ENCODE results near the gene SYNPO.

SYNPO gene

DNA sequence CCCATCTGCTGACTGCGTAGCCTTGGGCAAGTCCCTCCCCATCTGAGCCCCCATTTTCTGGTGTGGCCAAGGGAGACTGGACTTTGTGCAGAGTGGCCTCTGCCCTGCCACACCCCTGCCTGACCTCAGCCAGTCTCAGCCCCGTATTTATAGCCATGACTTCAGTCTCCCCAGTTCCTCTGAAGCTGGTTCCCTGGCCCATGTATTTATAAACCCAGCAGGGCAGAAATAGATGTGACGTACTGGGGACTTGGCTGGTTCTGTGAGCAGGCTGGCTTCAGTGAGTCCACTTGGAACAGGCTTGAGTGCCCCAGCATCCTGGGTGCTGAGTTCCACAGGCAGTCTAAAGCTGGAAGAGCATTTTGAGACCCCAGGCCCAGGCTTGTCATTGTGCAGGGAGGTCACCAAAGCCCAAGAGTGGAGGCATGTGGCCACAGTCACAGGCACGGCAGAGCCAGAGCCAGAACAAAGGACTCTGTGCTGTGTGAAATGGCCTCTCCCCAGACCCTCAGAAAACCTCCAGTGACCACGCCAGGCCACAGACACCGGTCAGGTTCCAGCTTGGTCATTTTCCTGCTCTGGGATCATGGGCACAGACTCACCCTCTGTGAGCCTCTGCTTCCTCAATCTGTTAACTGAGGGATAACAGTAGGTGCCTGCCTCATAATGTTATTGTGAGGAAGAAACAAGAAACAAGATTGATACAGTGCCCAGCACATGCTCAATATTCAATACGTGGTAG, 30.4 kb upstream of the SYNPO start:
- no peak for DNase-seq

DNA sequence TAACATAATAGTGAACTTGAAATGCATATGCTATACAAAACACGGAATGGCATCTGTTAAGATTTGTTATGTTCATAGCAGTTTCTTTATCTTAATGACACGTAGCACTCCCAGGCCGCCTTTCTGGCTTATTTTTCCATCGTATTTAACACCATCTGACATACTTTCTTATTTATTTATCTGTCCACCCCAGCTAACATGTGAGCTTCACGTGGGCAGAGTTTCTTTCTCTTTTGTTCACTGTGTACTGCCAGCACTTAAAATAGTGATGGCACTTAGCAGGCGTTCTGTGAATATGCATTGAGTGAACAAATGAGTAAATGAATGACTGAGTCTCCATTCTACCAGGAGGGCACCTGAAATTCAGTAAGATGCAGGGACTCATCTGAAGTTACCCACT, 29.4 kb upstream of the SYNPO start:
- no peak for DNase-seq

DNA sequence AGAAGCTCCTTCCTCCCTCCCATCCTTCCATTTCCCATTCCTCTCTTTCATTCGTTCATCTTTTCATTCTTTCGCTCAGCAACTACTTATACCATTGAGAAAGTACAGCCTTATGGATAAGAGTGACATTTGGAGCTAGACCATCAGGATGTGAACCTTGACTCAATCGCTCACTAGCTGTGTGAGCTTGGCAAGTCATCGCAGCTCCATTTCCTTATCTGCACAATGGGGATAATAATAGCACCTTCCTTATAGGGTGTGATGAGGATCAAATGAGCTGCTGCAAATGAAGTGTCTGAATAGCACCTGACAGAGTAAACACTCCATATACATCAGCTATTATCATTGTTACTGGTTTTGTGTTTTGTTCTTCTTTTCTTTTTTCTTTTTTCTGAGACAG, 28.1 kb upstream of the SYNPO start:
- no peak for DNase-seq

DNA sequence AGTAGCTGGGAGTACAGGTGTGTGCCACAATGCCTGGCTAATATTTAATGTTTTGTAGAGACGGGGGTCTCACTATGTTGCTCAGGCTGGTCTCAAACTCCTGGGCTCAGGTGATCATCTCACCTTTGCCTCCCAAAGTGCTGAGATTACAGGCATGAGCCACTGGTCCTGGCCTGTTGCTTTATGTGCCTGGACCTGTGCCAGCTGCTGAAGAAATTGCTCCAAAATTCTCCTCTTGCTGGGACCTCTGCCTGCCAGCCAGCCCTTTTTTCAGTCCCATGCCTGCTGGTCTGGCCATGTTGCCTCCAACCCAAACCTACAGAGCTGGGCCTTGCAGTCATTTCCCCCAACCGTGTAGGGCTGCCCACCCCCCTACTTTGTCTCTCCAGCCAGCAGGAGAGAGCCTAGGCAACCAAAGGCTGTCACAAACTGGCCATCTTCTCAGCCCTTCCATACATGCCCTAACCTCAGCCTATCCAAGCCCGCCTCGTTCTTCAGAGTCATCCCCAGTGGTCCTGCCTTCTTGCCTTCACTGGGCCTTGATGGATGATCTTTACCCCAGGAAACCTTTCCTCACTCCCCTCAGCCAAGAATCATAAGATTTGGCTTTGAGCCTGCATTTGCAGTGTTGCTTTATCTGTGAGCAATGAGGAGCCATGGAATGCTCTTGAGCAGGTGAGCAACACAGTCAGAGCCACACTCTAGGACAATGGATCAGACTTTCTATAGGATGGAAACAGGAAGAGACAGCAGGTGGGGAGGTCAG, 27.4 kb upstream of the SYNPO start:
- no peak for DNase-seq

DNA sequence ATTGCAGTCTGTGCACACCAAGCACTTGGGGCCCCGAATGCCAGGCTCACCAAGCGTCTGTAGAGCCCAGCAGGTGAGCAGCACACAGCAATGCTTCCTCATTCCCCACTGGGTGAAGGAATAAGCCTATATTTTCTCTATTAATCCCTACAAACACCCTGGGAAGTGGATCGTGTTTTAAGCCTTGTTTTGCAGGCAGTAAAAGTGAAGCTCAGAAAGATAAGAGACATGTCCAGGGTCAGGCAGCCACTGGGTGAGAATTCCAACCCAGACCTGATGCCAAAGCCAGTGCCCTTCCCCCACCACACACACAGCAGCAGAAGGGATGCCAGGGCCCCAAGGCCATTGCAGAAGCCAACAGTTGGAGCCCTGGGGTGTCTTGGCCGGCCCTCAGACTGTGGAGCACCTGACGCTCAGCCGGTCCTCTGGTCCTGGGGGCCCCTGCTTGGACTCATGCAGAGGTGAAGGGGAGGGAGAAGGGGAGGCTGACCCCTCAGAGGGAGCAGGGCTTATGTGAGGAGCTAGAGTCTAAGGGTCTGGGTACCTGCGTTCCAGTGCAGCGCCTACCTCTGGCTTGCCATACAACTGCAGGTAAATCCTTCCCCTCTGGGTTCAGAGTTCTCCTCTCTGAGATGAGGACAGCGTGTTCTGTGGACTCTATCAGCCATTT, 26.3 kb upstream of the SYNPO start:
- no peak for DNase-seq

DNA sequence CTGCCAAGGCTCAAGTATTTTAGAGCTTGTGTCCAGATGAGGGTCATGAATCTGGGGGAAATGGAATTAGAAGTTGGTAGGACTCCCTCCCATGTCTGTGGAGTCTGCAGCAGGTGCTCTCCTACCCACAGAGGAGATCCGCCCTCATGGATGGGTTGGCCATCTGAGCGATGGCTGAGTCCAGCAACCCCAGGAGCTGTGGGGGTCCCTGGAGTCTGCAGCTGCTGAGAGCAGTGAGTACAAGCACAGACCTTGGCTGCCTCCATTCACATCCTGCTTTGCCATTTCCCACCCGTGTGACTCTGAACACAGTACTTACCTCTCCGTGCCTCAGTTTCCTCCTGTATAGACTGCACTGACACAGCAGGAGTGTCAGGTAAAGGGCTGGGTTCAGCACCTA, 25.8 kb upstream of the SYNPO start:
- no peak for DNase-seq

DNA sequence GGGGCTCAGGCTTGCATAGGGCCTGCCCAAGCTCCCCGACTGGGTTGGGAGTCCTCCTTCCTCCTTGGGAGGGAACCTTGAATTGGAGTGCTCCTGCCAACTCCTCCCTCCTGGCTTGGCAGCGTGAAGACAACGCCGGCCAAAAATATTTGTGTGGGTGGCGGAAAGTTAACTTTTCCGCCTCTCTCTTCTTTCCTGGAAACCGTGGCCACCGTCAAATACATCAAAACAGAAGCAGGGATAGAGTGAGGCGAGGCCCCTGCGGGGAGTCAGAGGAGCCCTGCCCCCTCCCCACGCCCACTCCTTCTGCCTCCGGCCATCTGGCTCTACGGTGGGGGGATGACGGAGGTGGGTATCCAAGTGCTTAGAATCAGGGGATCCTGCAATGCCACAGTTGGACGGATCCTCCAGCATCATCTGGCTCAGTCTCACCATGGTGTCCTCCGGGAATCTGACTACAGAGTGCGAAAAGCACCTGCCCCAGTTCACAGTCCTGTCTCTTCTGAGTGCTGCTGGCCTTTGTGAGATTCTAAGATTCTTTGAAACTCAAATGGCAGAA, 25.2 kb upstream of the SYNPO start:
- DNase-seq = no peak

DNA sequence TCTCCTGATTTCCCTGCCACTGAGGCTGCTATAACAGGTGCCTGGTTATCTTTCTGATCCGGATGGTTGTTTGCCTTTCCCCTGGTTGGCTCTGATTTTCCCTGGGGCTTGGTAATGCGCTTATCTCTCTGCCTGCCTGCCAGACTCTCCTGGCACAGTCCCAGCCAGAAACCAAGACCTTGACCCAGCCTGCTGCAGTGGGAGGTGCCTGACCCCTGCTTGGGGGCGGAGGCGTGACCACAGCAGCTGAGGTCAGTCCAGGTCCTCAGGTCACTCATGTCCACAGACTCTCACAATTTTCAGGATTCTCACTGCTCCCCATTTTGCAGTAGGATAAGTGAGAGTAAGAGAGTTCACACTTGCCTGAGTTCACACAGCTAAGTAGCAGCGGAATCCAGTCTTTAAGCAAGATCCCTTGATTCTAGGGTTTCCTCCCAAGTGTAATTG, 24.4 kb upstream of the SYNPO start:
- no peak for DNase-seq

DNA sequence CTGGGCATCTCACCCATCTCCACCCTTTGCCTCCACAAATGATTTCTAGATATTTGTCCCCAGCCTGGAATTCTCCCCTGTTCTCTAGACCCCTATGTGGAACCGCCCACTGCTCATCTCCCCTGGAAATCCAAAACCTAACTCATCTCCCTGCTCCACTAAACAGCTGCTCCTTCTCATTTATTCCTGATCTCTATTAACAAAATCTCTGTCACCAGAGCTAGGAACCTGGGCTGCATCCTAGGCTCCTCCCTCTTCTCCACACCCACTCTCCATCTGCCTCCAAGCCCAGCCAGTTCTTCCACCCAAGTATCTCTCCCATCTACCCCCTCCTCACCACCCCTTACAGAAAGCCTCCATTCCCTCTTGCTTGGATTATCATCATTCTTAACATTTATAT, 24.0 kb upstream of the SYNPO start:
- DNase-seq = no peak

DNA sequence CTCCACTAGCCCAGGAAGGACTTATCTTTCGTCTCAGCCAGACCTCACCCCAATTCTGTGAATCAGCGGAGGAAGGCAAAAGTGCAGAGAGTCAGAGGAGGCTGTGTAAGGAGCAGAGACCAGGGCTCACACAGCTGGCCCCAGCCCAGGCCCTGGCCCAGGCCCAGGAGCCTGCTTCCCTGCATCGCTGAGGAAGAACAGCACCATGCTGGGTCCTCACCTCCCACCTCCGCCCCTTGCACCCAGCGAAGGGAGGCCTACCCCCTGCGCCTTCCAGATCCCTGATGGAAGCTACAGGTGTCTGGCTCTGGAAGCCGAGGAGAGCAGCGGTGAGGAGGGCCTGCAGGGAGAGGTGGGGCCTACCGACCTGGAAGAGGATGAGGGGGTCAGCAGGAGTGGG, 22.3 kb upstream of the SYNPO start:
- DNase-seq = no peak

DNA sequence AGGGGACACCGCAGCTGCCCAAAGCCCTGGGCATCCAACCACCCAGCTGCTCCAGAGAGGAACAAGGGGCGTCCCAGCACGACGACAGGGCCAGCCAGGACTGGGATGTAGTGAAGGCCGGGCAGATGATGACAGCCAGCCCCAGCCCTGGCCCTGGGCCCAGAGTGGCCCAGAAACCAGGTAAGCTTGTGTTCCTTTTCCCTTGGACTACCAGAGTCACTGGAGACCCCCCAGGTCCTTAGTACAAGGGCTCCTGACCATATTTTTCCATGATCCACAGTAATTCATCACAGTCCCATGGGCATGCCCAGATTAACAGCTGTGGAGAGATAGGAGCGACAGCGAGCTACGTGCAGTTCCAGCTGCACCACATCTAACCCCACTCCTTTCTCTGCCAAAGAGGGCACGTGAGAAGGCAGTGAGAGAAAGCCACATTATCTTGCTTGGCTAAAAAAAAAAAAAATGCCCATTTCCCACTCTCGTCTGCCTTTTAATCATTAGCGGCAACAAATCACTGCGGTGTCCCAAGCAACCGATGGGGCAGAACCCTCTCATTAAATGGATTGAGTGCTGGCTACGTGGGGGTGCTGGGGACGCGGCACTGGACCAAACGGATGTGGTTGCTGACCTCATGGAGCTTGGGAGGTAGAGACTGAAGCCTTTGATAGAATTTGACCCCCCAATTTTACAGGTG, 21.7 kb upstream of the SYNPO start:
- DNase-seq = no peak

DNA sequence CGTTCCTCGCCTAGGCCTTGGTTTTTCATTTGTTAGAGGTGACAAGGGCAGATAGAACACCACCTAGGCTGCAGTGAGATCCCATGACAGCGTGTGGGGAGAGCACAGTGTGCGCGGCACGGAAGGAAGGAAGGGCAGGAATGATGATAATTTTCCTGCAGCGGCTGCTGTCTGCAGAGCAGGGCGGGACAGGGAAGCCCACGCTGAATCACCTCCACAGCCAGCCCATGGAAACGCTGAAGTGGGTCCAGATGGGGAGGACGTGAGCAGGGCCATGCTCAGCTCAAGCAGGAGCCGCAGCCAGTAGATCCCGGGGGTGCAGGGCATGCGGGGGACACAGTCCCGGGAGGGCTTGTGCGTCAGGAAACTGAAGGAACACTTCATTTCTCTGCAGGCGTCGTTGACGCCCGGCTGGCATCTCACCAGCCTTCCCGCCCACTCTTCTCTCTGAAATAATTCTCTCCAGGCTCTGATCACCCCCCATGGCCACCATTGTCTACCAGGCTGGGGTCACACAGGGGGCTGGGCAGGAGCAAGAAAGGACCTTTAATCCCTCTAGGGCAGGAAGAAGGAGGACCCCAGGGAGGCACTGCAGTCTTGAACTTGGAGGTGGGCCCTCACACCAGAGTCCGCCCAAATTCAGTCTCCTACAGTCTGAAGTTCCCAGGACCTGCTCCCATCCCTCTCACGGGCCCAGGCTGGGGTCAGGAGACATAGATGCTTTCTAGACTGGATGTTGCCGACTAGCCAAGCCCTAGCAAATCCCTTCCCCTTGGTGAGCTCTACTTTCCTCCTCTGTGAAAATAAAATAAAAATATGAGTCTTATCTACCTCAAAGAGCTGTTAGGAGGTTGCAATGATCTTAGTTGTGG, 20.9 kb upstream of the SYNPO start:
- no peak for DNase-seq

DNA sequence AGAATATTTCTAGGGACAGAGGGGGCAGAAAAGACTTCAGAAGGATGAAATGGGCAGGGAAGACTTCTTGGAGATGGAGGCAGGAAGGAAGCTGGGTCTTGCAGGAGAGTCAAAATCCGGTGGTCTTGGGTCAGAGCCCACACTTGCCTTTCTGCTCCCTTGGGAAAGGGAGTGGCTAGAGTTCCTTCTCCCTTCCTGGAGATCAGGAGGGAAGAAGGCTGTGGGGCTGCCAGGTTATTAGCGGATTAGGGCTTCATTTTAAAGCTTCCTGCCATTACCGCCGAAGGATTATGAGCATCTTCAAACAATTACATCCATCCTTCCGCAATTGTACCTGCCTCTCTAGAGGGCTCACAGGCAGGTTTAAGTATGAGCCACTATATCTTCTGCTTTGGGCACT, 19.2 kb upstream of the SYNPO start:
- no peak for DNase-seq

DNA sequence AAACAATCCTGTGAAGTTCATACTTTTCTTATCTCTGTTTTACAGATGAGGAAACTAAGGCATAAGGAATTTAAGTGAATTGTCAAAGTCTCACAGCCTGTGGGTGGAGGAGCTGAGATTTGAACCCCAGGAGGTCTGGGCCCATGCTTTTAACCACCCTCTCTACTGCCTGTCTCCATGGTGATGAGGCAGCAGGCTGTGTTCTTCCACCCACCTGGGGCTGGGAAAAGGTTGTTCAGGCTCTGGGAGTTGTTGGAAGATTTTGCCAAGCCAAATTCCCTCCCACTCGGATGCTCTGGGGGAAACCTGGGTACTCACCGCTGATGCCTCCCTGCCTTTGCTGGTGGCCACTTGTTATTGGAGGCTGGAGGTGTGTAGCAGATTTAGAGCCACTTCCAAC, 18.3 kb upstream of the SYNPO start:
- no peak for DNase-seq

DNA sequence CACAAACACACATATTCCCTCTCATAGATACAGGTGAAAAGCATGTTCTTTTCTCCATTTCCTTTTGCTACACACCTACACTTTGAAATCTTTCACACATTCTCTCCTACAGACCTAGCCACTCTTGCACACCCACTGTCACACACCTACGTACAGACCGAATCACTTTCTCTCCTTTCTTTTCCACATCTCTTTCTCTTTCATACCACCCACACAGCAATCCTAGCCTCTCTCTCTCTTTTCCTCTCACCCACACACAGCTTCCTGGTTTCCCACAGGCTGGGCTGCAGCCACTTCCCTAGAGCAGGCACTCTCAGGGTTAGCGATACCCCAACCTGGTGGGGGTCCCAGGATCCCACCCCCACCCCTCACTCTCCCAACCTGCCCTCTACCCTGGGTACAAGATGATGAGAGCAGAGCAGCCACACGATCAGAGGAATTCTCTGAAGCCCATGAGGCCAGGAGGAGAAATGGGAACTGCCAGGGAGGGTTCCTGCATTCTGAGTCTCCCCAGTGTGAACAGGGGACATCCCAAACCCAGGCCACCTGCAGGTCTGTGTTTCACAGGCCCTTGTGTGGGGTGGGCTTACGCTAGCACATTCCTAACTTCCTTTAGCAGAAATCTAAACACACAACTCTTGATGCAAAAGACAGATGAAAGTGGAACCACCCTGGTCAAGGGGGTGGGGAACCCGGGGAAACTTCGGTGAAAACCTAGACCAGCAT, 17.1 kb upstream of the SYNPO start:
- no peak for DNase-seq

DNA sequence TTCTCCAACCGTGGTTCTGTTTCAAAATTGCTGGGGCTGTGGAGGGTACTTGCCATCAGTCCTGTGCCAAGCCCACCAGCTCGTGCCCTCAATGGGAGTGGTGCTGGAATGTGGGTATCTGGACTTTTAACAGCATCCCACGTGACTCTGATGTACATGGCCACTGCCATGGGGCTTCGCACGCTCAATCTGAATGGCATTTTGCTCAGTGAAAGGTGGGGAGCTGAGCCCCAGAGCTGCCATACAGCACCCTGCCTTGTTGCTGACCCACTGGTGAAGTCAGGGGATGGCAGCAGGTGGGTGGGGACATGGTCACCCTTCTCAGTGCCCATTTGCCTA, 16.6 kb upstream of the SYNPO start:
- DNase-seq = no peak

DNA sequence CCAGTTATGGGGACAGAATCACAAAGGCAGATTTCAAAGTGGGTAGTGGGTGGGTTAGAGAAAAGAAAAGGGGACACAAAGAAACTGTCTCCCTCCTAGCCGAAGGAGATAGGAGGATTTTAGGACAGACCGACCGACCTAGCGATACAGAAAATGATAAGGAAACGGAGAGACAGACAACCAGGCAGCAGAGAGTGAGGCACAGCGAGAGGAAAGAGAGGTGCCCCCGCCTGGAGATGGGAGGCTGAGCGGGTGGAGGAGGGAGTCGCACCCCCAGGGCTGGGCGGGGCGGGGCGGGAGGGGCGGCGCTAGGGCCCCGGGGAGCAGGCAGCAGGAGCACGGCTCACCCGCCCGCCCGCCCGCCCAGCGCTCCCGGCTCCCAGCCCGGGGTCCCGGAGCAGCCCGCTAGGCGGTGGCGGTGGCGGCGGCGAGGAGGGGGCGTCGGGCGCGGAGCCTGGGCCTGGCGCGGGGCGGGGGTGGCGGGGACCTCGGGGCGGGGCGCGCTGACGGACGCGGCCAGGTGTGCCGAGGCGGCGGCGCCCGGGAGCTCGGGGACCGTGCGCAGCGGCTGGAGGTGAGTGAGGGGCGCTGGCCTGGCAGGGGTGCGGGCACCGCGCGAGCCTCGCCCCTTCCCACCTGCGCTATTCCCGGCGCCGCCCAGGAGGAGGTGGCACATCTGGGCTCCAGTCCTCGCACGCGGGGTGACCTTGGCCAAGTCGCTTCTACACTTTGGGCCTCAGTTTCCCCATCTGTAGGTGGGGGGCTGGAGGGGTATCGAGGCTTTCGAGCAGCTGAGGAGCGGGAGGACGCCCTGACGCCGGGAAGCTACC, 15.9 kb upstream of the SYNPO start:
- no peak for DNase-seq

DNA sequence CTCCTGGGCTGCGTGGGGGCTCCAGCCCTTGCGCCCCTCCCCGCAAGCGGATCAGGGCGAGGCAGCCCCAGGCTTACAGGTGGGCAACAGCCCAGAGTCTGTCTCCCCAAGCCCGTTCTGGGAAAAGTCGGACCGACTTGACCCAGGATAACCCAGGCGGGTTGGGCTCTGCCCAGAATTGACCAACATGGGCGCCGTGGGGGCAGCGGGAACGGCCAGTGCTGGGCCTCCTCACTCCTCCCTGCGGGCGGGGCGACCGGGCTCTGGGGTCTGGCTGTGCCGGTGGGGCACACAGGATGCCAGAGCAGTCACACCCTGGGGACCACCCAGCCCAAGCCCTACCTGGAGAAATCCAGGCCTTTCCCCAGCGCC, 15.3 kb upstream of the SYNPO start:
- no peak for DNase-seq

DNA sequence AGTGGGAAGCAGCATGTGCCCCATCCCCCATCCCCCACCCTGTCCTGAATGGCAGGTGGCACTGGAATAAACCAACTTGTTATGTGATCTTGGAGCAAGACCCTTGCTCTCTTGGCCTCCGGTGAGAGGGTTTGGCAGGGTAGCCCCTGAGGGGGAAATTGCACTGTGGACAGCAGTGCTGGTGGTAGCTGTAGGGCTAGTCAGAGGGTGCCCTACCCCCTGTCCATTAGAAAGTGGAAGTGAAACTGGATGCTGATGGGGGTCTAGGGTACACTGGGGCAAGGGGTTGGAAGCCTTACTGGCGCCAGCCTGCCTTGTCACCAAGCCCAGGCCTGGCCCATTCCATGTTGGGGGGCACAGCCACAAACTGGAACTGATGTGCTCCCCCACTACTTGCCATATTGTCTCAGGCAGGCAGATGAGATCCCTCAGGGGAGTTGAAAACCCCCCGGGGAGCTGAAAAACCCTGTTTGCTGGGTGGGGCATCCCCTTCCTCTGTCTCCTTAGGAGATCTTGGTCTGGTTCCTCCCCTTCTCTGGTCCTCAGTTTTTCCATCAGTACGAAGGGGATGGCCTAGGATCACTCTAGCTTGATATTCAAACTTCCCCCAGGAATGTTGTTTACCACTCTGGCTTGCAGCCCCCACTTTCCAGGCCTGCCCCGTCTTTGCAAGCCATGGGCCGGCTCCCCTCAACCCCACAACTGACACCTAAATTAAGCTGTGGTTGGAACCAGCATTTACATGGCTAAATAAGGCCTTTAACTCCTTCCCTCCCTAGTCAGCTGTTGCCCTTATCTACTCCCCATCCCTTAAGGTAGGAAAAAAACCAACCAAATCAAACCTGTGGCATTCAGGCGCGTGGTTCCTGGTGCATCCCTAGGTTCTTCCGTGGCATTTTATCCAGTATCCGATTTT, 14.4 kb upstream of the SYNPO start:
- DNase-seq = no peak

DNA sequence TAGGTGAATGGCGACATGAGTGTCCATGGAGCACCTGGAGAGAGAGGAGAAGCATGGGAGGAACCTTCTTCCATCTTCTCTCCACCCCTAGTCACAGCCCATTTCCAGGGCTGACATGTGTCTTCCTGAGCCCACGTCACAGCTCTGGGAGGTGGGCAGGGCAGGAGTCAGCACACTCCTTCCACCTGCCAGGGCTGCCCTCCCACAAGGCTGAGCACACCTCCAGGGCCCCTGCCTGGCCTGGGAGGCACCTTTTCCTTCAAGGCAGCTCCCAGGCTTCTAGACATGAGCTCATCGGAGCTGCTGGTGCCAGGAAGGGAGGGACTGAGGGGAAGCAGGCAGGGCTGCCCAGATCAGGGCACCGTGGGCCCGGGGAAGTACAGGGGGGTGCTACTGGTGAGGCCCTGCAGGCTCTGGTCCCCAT, 13.6 kb upstream of the SYNPO start:
- DNase-seq = no peak
